ENCODE measurements around the gene ANKRD50.

DNA sequence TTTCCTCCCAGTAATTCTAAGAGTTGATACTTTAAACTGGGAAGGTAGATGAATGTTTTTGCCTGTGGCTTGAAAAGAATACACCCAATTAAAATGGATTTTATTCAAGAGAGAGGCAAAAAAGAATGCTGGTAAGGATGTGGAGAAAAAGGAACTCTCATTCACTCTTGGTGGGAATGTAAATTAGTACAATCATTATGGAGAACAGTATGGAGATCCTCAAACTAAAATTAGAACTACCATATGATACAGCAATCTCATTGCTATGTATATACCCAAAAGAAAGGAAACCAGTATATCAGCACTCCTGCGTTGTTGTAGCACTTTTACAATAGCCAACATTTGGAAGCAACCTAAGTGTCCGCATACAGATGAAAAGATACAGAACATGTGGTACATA lies 75.2 kb downstream of the ANKRD50 start:
- no peak for TF ChIP-seq EZH2phosphoT487 (IDR thresholded peaks at IDR 0.05; ENCODE audit: low read length)
- TF ChIP-seq, protein P1, sequence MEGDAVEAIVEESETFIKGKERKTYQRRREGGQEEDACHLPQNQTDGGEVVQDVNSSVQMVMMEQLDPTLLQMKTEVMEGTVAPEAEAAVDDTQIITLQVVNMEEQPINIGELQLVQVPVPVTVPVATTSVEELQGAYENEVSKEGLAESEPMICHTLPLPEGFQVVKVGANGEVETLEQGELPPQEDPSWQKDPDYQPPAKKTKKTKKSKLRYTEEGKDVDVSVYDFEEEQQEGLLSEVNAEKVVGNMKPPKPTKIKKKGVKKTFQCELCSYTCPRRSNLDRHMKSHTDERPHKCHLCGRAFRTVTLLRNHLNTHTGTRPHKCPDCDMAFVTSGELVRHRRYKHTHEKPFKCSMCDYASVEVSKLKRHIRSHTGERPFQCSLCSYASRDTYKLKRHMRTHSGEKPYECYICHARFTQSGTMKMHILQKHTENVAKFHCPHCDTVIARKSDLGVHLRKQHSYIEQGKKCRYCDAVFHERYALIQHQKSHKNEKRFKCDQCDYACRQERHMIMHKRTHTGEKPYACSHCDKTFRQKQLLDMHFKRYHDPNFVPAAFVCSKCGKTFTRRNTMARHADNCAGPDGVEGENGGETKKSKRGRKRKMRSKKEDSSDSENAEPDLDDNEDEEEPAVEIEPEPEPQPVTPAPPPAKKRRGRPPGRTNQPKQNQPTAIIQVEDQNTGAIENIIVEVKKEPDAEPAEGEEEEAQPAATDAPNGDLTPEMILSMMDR (IDR thresholded peaks at IDR 0.05; ENCODE audit: low read length), result no peak
